GM18519 (cell line): ENCODE results near the gene ZSWIM8.
"Not testable (repeated sequence)": the region's sequence is repeated elsewhere in the genome, so short reads cannot be mapped to it uniquely, and the experiment has no call there.

Source experiments
- ATAC-seq: cut with Tn5 transposase; IDR thresholded peaks from one replicate; pipeline ENCODE4 v1.9.1; 2021; ENCODE audit warnings: mild to moderate bottlenecking, moderate library complexity; ENCODE audit not compliant: unreplicated experiment, low FRiP score

ZSWIM8 gene

GRCh38 chr10:73813333-73813732 is 27.9 kb downstream of the ZSWIM8 start:
- no peak for ATAC-seq

GRCh38 chr10:73814276-73814895 is 29.0 kb downstream of the ZSWIM8 start:
- ATAC-seq = no peak

GRCh38 chr10:73814896-73815718 is 29.7 kb downstream of the ZSWIM8 start:
- ATAC-seq = no peak

GRCh38 chr10:73815719-73816030 is 30.3 kb downstream of the ZSWIM8 start:
- ATAC-seq = no peak

GRCh38 chr10:73816917-73817729 is 31.7 kb downstream of the ZSWIM8 start:
- no peak for ATAC-seq

GRCh38 chr10:73817826-73818225 is 32.4 kb downstream of the ZSWIM8 start:
- ATAC-seq = no peak

- ATAC-seq = no peak
These were observed 33.0 kb downstream of the ZSWIM8 start for GRCh38 chr10:73818402-73818801.

GRCh38 chr10:73819081-73819480 is 33.7 kb downstream of the ZSWIM8 start:
- no peak for ATAC-seq

GRCh38 chr10:73819513-73820093 is 34.2 kb downstream of the ZSWIM8 start:
- ATAC-seq = no peak

GRCh38 chr10:73823391-73823790 is 38.0 kb downstream of the ZSWIM8 start:
- ATAC-seq = no peak

- no peak for ATAC-seq
These were observed 38.8 kb downstream of the ZSWIM8 start for GRCh38 chr10:73824146-73824725.

GRCh38 chr10:73827346-73828089 is 42.1 kb downstream of the ZSWIM8 start:
- no peak for ATAC-seq

GRCh38 chr10:73828161-73828560 is 42.8 kb downstream of the ZSWIM8 start:
- no peak for ATAC-seq

- not testable (repeated sequence) for ATAC-seq
These were observed 43.7 kb downstream of the ZSWIM8 start for GRCh38 chr10:73829090-73829489.

- ATAC-seq = no peak
These were observed 51.1 kb downstream of the ZSWIM8 start for GRCh38 chr10:73836427-73836980.

- ATAC-seq = no peak
These were observed 51.7 kb downstream of the ZSWIM8 start for GRCh38 chr10:73837072-73837471.

GRCh38 chr10:73838008-73838567 is 52.7 kb downstream of the ZSWIM8 start:
- no peak for ATAC-seq

- ATAC-seq = no peak
These were observed 53.4 kb downstream of the ZSWIM8 start for GRCh38 chr10:73838827-73839226.

GRCh38 chr10:73839276-73839966 is 54.0 kb downstream of the ZSWIM8 start:
- ATAC-seq = no peak
